HepG2 (cell line): ENCODE results near the gene CHTF8. TPM values are rescaled to one million over a fixed set of nuclear protein-coding genes. Genes with fewer than 3 reads are reported as not detected.
A peak's percentile ranks its signal among the peaks of the same experiment; 100 is the strongest.

Experiments
- BRCA1 ChIP-seq: sonication (generic); formaldehyde crosslinking; IDR thresholded peaks from 2 replicates; pipeline ENCODE4 v1.4.0; 2020; ENCODE audit warnings: missing genetic modification reagents
- CCDC6 ChIP-seq: sonication (generic); formaldehyde crosslinking; IDR thresholded peaks from 2 replicates; pipeline ENCODE4 v1.8.1; 2022; ENCODE audit warnings: mild to moderate bottlenecking, missing genetic modification reagents, moderate library complexity
- CEBPG ChIP-seq: IDR thresholded peaks from 2 replicates; pipeline ENCODE4 v1.6.1; 2016
- ELF4 ChIP-seq: sonication (generic); formaldehyde crosslinking; IDR thresholded peaks from 2 replicates; pipeline ENCODE4 v1.5.0; 2020; ENCODE audit warnings: missing genetic modification reagents, mild to moderate bottlenecking, moderate library complexity, borderline replicate concordance
- IRX3 ChIP-seq: sonication (generic); formaldehyde crosslinking; IDR thresholded peaks from 2 replicates; pipeline ENCODE4 v1.8.1; 2023; ENCODE audit warnings: mild to moderate bottlenecking, low read depth, missing genetic modification reagents, borderline replicate concordance
- KDM6A ChIP-seq: IDR thresholded peaks from 2 replicates; pipeline ENCODE4 v1.6.1; 2016; ENCODE audit warnings: low read depth
- KLF12 ChIP-seq: sonication (generic); formaldehyde crosslinking; IDR thresholded peaks from 2 replicates; pipeline ENCODE4 v1.4.0; 2020; ENCODE audit warnings: missing genetic modification reagents, borderline replicate concordance
- NPAS2 ChIP-seq: sonication (generic); formaldehyde crosslinking; IDR thresholded peaks from 2 replicates; pipeline ENCODE4 v1.8.0; 2022; ENCODE audit warnings: mild to moderate bottlenecking, missing genetic modification reagents, borderline replicate concordance
- PCBP1 ChIP-seq: fragments of 200-400 bp; formaldehyde crosslinking; IDR thresholded peaks from 2 replicates; pipeline ENCODE4 v1.6.1; 2017; ENCODE audit warnings: mild to moderate bottlenecking, low read depth, low read length, borderline replicate concordance
- PRPF4 ChIP-seq: fragments of 200-400 bp; formaldehyde crosslinking; IDR thresholded peaks from 2 replicates; pipeline ENCODE4 v1.6.1; 2016; ENCODE audit warnings: low read length, low read depth; ENCODE audit not compliant: poor library complexity, severe bottlenecking
- RCOR2 ChIP-seq: IDR thresholded peaks from 2 replicates; pipeline ENCODE4 v1.6.1; 2016; ENCODE audit warnings: missing biosample characterization, missing genetic modification reagents
- SOX6 ChIP-seq, 2 experiments: fragments of 450-650 bp in 1 of 2; sonication (generic) in 1 of 2; formaldehyde crosslinking in 1 of 2; IDR thresholded peaks; 2 replicates each; pipeline versions ENCODE4 v1.4.0 to v1.6.1; 2017 to 2020; ENCODE audit warnings: antibody characterized with exemption in 1 of 2, mild to moderate bottlenecking in 1 of 2, missing genetic modification reagents in 1 of 2
- ZFP1 ChIP-seq: IDR thresholded peaks from 2 replicates; pipeline ENCODE4 v1.6.1; 2016
- ZFP36L1 ChIP-seq: sonication (generic); formaldehyde crosslinking; IDR thresholded peaks from 2 replicates; pipeline ENCODE4 v1.8.0; 2022; ENCODE audit warnings: mild to moderate bottlenecking, missing genetic modification reagents, moderate library complexity
- ZIK1 ChIP-seq: sonication (generic); formaldehyde crosslinking; IDR thresholded peaks from 2 replicates; pipeline ENCODE4 v1.5.0; 2020; ENCODE audit warnings: mild to moderate bottlenecking, low read depth, missing genetic modification reagents, borderline replicate concordance
- ZNF343 ChIP-seq: sonication (generic); formaldehyde crosslinking; IDR thresholded peaks from 2 replicates; pipeline ENCODE4 v1.4.0; 2020; ENCODE audit warnings: mild to moderate bottlenecking, missing genetic modification reagents
- ZNF572 ChIP-seq: sonication (generic); formaldehyde crosslinking; IDR thresholded peaks from 2 replicates; pipeline ENCODE4 v1.5.1; 2020; ENCODE audit warnings: mild to moderate bottlenecking, missing genetic modification reagents
- polyA plus RNA-seq, 8 experiments: library from polyadenylated mRNA; depleted of rRNA in 3 of 8; stranded (reverse) in 7 of 8; unstranded in 1 of 8; fragments of >200 nt; fragmentation: Illumina TruSeq in 4 of 8; extraction: Trizol in 4 of 8; gene quantifications; 2 replicates each; pipeline versions ENCODE4 v1.2.1 to v1.2.3, GENCODE V29; 2011 to 2016; ENCODE audit warnings: low read depth in 4 of 8, missing spikeins in 1 of 8, mixed read lengths in 1 of 8; ENCODE audit not compliant: insufficient read depth in 1 of 8
- total RNA-seq, 5 experiments: library from RNA; depleted of rRNA; stranded (reverse); fragments of >200 nt; fragmentation: Illumina TruSeq; extraction: Trizol; gene quantifications; 2 replicates each; pipeline ENCODE4 v1.2.3, GENCODE V29; 2016; ENCODE audit warnings: low read depth in 1 of 5
- TF ChIP-seq, protein P1 (sequence below): IDR thresholded peaks from 2 replicates; pipeline ENCODE4 v1.4.0; 2020; ENCODE audit warnings: mild to moderate bottlenecking, missing genetic modification reagents
- TF ChIP-seq, protein P2 (sequence below): sonication (generic); formaldehyde crosslinking; IDR thresholded peaks from 2 replicates; pipeline ENCODE4 v1.5.0; 2020; ENCODE audit warnings: missing genetic modification reagents, mild to moderate bottlenecking, borderline replicate concordance
- TF ChIP-seq, protein P3 (sequence below): sonication (generic); formaldehyde crosslinking; IDR thresholded peaks from 2 replicates; pipeline ENCODE4 v1.5.0; 2020; ENCODE audit warnings: missing genetic modification reagents
- TF ChIP-seq, protein P4 (sequence below): IDR thresholded peaks from 2 replicates; pipeline ENCODE4 v1.6.1; 2012; ENCODE audit warnings: low read length, improper control_type of control experiment

CHTF8 gene
- total and polyA plus RNA-seq, 2 of the 13 experiments (the other 11 are each of a cell fraction or from before 2014, with no cell fraction given), result 37.2 to 67.5 TPM

DNA sequence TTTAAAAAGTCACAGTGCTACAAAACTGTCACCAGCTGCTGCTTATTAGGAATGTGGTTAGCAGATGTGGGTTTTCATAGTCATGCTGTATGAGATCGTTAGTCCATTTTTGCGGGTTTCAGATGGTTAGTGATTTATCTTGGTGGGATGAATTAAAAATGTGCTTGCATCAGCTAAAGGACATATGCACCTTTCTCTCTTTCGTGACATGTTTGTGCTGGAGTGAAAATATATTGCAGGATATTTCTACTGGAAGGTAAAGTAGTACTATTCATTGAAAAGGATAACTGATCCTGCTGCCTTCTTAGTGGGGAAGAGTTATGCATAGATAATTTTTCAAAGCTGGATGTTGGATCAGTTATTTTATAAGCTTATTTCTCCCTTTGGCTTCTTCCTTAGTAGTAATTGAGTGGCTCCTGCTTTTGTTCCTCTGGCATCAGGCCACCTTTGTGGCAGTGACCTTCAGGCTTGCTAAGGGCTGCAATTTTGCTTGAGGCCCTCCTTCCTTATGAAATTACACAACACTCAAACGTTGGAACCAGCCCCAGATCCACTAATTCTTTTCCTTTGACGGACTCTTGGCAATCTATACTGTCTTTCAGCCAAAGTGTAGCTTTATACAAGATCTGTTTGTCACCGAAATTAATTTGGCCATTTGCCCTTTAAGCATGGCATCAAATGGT lies 47.1 kb upstream of the CHTF8 start (continued):
- TF ChIP-seq, protein P1, sequence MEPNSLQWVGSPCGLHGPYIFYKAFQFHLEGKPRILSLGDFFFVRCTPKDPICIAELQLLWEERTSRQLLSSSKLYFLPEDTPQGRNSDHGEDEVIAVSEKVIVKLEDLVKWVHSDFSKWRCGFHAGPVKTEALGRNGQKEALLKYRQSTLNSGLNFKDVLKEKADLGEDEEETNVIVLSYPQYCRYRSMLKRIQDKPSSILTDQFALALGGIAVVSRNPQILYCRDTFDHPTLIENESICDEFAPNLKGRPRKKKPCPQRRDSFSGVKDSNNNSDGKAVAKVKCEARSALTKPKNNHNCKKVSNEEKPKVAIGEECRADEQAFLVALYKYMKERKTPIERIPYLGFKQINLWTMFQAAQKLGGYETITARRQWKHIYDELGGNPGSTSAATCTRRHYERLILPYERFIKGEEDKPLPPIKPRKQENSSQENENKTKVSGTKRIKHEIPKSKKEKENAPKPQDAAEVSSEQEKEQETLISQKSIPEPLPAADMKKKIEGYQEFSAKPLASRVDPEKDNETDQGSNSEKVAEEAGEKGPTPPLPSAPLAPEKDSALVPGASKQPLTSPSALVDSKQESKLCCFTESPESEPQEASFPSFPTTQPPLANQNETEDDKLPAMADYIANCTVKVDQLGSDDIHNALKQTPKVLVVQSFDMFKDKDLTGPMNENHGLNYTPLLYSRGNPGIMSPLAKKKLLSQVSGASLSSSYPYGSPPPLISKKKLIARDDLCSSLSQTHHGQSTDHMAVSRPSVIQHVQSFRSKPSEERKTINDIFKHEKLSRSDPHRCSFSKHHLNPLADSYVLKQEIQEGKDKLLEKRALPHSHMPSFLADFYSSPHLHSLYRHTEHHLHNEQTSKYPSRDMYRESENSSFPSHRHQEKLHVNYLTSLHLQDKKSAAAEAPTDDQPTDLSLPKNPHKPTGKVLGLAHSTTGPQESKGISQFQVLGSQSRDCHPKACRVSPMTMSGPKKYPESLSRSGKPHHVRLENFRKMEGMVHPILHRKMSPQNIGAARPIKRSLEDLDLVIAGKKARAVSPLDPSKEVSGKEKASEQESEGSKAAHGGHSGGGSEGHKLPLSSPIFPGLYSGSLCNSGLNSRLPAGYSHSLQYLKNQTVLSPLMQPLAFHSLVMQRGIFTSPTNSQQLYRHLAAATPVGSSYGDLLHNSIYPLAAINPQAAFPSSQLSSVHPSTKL (CRISPR knock-in tag), result peak; percentile 46; the same call in 1 of the 2 replicates
- TF ChIP-seq, protein P2, sequence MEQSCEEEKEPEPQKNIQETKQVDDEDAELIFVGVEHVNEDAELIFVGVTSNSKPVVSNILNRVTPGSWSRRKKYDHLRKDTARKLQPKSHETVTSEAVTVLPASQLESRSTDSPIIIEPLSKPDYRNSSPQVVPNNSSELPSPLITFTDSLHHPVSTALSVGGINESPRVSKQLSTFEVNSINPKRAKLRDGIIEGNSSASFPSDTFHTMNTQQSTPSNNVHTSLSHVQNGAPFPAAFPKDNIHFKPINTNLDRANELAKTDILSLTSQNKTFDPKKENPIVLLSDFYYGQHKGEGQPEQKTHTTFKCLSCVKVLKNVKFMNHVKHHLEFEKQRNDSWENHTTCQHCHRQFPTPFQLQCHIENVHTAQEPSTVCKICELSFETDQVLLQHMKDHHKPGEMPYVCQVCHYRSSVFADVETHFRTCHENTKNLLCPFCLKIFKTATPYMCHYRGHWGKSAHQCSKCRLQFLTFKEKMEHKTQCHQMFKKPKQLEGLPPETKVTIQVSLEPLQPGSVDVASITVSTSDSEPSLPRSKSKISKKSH, result no peak
- TF ChIP-seq KLF12 (no peak), BRCA1 (CRISPR knock-in tag) (no peak), IRX3 (CRISPR knock-in tag) (no peak), ZIK1 (CRISPR knock-in tag) (no peak), CCDC6 (no peak), RCOR2 (no peak), NPAS2 (CRISPR knock-in tag) (no peak), ZFP36L1 (CRISPR knock-in tag) (no peak), PCBP1 (no peak), KDM6A (no peak), ZNF343 (CRISPR knock-in tag) (no peak), CEBPG (CRISPR knock-in tag) (peak; percentile 52; the same call in 1 of the 2 replicates), ZNF572 (CRISPR knock-in tag) (no peak), ELF4 (CRISPR knock-in tag) (no peak), PRPF4 (no peak), ZFP1 (CRISPR knock-in tag) (no peak), SOX6 (IDR thresholded peaks at IDR 0.05) (no peak), SOX6 (CRISPR knock-in tag; IDR thresholded peaks at IDR 0.05) (0 out of 2 replicates have a peak, but pooled peaks have one; percentile 24)
- TF ChIP-seq, protein P3, sequence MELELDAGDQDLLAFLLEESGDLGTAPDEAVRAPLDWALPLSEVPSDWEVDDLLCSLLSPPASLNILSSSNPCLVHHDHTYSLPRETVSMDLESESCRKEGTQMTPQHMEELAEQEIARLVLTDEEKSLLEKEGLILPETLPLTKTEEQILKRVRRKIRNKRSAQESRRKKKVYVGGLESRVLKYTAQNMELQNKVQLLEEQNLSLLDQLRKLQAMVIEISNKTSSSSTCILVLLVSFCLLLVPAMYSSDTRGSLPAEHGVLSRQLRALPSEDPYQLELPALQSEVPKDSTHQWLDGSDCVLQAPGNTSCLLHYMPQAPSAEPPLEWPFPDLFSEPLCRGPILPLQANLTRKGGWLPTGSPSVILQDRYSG (CRISPR knock-in tag), result no peak
- TF ChIP-seq, protein P4, sequence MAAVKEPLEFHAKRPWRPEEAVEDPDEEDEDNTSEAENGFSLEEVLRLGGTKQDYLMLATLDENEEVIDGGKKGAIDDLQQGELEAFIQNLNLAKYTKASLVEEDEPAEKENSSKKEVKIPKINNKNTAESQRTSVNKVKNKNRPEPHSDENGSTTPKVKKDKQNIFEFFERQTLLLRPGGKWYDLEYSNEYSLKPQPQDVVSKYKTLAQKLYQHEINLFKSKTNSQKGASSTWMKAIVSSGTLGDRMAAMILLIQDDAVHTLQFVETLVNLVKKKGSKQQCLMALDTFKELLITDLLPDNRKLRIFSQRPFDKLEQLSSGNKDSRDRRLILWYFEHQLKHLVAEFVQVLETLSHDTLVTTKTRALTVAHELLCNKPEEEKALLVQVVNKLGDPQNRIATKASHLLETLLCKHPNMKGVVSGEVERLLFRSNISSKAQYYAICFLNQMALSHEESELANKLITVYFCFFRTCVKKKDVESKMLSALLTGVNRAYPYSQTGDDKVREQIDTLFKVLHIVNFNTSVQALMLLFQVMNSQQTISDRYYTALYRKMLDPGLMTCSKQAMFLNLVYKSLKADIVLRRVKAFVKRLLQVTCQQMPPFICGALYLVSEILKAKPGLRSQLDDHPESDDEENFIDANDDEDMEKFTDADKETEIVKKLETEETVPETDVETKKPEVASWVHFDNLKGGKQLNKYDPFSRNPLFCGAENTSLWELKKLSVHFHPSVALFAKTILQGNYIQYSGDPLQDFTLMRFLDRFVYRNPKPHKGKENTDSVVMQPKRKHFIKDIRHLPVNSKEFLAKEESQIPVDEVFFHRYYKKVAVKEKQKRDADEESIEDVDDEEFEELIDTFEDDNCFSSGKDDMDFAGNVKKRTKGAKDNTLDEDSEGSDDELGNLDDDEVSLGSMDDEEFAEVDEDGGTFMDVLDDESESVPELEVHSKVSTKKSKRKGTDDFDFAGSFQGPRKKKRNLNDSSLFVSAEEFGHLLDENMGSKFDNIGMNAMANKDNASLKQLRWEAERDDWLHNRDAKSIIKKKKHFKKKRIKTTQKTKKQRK, result no peak
